22Rv1 (cell line): Measurements from ENCODE around the gene CDC42SE1.

Experiments used
- H3K27ac ChIP-seq: fragments of 450-650 bp; 2 replicates; pipeline ENCODE4 v1.5.1; 2017
- CTCF ChIP-seq: fragments of 450-650 bp; IDR thresholded peaks from 2 replicates; pipeline ENCODE4 v1.5.1; 2017; ENCODE audit warnings: mild to moderate bottlenecking
- ZFX ChIP-seq: fragments of 450-650 bp; IDR thresholded peaks from 2 replicates; pipeline ENCODE4 v1.6.1; 2017; ENCODE audit warnings: antibody characterized with exemption, borderline replicate concordance

The CDC42SE1 gene

GRCh38 chr1:151002051-151002450 lies 57.4 kb downstream of the CDC42SE1 start:
- no peak overlapping the region for H3K27ac ChIP-seq
- TF ChIP-seq ZFX: no peak
- no peak for TF ChIP-seq CTCF

- TF ChIP-seq ZFX (no peak), CTCF (no peak)
- H3K27ac ChIP-seq: no peak overlapping the region
These were observed 57.8 kb downstream of the CDC42SE1 start for GRCh38 chr1:151001602-151002001.
